Islet precursor cell (in vitro differentiated cells): Measurements from ENCODE around the gene EHD2.
"Not testable (repeated sequence)": the region's sequence is repeated elsewhere in the genome, so short reads cannot be mapped to it uniquely, and the experiment has no call there.

ENCODE experiments used
- DNase-seq: peaks from one replicate; pipeline ENCODE4 v3.0.0-alpha.2; 2018

The EHD2 gene

DNA sequence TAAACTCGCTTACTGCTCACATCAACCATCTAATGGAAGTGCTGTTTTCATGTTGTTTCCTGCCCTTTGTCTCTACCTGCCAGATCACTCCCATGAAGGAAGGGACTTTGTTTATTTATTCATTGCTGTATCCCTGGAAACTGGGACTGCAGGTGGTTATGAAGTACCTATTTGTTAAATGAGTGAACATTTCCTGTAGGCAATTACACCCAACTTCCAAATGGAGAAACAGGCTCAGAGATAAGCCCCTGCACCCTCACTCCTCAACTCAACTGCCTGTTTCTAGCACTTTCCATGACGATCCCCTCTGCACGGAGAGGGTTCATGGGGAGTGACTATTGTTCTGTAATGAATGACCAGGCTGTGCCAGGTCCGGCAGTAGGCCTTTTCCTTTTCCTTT is 63.3 kb downstream of the EHD2 start:
- no peak for DNase-seq

DNA sequence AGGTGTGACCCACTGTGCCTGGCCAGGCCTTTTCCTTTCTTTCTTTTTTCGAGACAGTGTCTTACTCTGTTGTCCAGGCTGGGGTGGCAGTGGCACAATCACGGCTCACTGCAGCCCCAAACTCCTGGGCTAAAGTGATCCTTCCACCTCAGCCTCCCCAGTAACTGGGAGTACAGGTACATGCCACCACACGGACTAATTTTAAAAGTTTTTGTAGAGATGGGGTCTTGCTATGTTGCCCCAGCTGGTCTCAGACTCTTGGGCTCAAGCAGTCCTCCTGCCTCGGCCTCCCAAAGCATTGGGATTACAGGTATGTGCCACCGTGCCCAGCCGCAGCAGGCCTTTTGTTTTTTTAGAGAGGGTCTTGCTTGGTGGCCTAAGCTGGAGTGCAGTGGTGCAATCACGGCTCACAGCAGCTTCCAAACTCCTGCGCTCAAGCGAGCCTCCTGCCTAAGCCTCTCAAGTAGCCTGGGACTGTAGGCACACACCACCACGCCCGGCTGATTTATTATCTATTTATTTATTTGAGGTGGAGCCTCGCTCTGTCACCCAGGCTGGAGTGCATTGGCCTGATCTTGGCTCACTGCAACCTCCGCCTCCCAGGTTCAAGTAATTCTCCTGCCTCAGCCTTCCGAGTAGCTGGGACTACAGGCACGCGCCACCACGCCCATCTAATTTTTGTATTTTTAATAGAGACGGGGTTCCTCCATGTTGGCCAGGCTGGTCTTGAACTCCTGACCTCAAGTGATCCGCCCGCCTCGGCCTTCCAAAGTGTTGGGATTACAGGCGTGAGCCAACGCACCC is 64.2 kb downstream of the EHD2 start:
- not testable (repeated sequence) for DNase-seq

DNA sequence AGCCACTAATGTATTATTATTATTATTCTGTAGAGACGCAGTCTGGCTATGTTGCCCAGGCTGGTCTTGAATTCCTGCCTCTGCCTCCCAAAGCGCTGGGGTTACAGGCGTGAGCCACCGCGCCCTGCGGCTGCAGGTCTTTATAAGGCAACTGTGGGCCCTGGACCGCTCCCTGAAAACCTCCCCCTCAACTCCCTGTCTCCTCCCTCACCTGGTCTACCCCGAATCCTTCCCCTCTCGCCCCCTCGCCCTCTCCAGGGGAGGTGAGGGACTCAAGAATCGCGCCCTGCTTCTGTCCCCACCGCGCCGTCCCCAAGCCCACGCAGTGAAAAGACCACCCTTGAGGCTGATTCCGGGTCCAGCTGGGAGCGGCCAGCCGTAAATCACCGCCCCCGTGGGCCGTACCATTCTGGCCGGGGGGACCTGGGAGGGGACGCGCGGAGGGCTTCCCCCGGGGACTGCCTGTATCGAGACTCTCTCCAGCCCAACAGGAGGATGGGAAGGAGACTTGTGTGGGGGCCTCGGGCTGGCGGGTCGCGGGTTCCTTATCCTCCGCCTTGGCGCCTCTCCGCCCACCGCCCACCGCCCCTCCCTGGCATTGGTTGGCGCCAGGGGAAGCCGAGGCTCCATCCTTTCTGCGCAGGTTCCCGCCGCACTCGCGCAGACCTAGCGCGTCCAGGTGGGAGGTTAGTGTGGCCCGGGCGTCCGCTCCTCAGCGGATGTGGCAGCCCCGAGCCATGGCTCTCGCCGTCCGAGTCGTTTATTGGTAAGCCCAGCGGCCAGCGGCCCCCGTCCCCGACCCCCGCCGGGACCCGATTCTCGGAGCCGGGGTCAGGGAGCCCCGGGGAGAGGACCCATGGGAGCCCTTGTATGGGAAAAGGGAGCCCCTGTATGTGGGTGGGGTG is 65.1 kb downstream of the EHD2 start, which contains the start of gene SELENOW:
TSS of gene SELENOW (plus strand) at position 655 of the 905 bp plus-strand sequence. CDS start at position 738, 83 bp downstream.
- peak; percentile 92 for DNase-seq

DNA sequence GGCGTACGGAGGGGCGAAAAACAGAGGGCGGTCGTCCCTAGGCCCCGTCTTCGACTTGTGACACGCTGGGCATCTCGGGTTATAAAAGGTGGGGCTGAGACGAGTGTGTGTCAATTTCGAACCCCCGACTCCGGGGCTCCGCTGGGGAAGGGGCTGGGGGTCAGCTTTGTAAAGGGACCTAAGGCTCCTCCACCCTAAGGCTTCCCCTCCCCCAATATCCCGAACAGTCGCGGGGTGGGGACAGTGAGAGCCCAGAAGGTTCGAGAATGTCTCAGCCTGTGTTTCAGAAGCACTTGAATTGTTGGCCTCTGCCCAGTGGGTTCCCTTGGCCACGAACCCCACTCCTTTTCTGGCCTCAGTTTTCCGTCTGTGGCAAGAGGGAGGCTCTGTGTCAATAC is 65.7 kb downstream of the EHD2 start:
- DNase-seq = no peak

DNA sequence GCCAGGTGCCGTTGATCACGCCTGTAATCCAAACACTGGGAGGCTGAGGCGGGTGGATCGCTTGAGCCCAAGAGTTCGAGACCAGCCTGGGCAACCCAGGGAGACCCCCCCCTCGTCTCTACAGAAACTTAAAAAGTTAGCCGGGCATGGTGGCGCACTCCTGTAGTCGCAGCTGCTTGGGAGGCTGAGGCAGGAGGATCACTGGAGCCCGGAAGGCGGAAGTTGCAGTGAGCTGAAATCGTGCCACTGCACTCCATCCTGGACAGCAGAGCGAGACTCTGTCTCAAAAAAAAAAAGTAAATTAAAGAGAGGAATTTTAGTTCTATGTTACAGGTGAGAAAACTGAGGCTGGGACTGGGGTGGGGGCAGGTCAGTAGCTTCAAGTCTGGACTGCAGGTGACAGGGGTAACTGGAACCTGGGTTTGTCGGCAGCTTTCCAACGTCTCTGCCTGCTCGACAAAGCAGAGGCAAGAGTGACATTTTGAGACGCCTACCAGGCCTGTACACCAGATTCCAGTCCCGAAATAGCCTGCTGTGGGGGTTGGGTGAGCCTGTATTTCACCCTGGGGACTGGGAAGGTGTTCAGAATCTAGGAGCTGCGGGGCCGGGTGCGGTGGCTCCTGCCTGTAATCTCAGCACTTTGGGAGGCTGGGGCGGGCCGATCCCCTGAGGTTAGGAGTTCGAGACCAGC is 66.4 kb downstream of the EHD2 start:
- DNase-seq = peak; percentile 77

DNA sequence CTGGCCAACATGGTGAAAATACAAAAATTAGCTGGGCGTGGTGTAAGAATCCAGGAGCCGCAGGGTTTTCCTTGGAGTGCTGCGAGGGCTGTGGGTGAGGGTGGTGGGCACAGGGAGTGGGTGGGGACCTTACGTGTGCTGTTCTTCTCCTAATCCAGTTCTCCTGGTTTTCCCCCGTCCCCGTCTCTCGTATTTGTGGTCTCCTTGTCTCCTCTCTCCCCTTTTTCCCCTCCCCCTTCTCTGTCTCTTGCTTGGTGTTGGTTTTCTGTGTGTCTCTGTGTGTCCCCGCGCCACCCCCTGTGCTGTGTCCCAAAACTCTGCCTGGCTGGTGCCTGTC is 67.0 kb downstream of the EHD2 start:
- DNase-seq = no peak

DNA sequence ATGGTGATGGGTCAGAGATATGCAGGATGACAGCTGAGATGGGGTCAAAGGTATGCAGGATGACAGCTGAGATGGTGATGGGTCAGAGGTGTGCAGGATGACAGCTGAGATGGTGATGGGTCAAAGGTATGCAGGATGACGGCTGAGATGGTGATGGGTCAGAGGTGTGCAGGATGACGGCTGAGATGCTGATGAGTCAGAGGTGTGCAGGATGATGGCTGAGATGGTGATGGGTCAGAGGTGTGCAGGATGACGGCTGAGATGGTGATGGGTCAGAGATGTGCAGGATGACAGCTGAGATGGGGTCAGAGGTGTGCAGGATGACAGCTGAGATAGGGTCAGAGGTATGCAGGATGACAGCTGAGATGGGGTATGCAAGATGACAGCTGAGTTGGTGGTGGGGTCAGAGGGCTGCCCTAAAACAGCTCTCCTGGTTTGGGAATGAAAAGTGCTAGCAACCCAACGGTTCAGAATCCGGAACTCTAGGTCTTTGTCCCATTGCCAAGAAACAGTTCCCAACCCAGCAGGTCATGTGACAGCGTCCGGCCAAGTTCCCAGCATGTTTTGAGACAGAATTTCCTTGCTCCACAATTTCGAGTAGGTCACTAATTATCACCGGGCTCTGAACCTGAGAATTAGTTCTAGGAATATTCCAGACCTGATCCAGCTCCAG is 68.5 kb downstream of the EHD2 start:
- no peak for DNase-seq

DNA sequence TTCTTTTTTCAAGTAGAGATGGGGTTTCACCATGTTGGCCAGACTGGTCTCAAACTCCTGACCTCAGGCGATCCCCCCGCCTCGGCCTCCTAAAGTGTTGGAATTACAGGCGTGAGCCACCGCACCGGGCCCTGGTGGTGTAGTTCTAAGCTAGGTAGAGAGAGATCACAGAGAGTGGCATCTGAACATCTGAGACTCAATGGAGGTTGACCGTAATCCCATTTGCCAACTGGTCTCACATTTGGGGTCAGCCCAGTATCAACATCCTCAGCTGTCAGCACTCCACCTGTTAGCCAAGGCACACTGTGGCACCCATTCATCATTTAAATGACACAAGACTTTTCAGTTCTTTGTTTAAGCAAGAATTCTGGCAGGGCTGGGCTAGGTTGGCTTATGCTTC is 73.3 kb downstream of the EHD2 start:
- no peak for DNase-seq

DNA sequence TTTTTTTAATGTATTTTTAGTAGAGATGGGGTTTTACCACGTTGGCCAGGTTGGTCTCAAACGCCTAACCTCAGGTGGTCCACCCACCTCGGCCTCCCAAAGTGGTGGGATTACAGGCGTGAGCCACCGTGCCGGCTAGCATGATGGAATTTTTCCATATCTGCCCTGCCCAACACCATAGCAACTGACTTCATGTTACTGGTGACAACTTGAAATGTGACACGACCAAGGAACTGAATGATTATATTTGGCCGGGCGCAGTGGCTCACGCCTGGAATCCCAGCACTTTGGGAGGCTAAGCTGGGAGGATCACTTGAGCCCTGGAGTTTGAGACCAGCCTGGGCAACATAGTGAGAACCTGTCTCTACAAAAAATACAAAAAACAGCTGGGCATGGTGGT is 74.1 kb downstream of the EHD2 start:
- not testable (repeated sequence) for DNase-seq

DNA sequence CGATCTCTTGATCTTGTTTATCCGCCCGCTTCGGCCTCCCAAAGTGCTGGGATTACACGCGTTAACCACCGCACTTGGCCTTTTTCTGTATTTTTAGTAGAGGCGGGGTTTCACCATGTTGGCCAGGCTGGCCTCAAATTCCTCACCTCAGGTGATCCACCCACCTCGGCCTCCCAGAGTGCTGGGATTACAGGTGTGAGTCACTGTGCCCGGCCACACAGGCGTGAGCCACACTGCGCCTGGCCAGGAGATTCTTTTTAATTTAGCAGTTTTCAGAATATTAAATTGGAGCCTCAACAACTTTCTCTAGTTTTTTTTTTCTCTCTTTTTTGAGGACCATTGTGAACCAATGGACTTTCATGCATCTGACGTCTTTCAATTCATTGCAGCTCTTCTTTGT is 76.6 kb downstream of the EHD2 start:
- not testable (repeated sequence) for DNase-seq

DNA sequence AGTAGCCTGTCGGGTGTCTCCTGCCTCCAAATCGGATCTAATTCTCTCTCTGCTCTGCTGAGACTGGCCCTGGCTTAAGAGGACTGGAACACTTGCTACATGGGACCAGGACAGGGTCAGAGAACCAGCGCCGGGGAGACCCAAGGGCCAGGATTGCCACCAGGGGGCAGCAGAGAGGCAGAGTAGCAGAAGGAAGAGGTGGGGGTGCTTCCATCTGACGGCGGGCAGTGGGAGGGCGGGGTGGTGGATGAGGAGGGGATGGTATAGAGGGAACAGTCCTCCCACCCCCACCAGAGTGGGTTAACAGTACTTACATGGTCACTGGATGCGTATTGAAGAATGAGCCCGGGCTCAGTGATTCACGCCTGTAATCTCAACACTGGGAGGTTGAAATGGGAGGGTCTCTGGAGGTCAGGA is 77.2 kb downstream of the EHD2 start:
- DNase-seq = peak; percentile 98

DNA sequence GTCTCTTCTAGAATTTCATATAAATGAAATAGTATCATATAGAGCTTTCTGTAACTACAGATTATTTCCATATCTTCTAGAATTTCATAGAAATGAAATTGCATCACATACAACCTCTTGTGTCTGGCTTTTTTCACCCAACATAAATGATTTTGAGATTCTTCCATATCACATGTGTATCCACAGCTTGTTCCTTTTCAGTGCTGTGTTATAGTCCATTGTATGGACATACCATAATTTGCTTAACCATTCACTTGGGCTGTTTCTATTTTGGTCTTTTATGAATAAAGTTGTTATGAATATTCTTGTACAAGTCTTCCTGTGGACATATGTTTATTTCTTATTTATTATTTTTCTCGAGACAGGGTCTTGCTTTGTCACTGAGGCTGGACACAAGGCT is 79.4 kb downstream of the EHD2 start:
- DNase-seq = no peak
